Fibroblast of gingiva (primary cell): ENCODE data around the gene UST.

Experiments used
- DNase-seq: peaks from one replicate; pipeline ENCODE4 v3.0.0-alpha.2; 2011; ENCODE audit warnings: low read depth

UST gene

GRCh38 chr6:148746363-148747144, at the start of gene UST:
Gene UST (plus strand): TSS chr6:148747030. CDS start chr6:148747431, 401 bp downstream.
- DNase-seq, result peak; percentile 98

- DNase-seq, result no peak
Observed at GRCh38 chr6:148697895-148698440, 48.9 kb upstream of the UST start.

- DNase-seq, result no peak
Observed at GRCh38 chr6:148698671-148699180, 48.1 kb upstream of the UST start.

GRCh38 chr6:148700047-148700715, 46.6 kb upstream of the UST start:
- peak; percentile 67 for DNase-seq

- DNase-seq, result peak; percentile 58
Observed at GRCh38 chr6:148700741-148701311, 46.0 kb upstream of the UST start.

GRCh38 chr6:148701375-148701774, 45.5 kb upstream of the UST start:
- no peak for DNase-seq

- DNase-seq, result no peak
Observed at GRCh38 chr6:148703900-148704299, 42.9 kb upstream of the UST start.

GRCh38 chr6:148704400-148705246, 42.2 kb upstream of the UST start:
- no peak for DNase-seq

GRCh38 chr6:148708707-148709106, 38.1 kb upstream of the UST start:
- peak; percentile 21 for DNase-seq

- no peak for DNase-seq
Observed at GRCh38 chr6:148709577-148709976, 37.3 kb upstream of the UST start.

- peak; percentile 11 for DNase-seq
Observed at GRCh38 chr6:148711833-148712654, 34.8 kb upstream of the UST start.

GRCh38 chr6:148713033-148713738, 33.6 kb upstream of the UST start:
- DNase-seq, result no peak

GRCh38 chr6:148713921-148714320, 32.9 kb upstream of the UST start:
- DNase-seq, result peak; percentile 49

- DNase-seq, result peak; percentile 82
Observed at GRCh38 chr6:148716811-148717210, 30.0 kb upstream of the UST start.

- no peak for DNase-seq
Observed at GRCh38 chr6:148720406-148720805, 26.4 kb upstream of the UST start.

GRCh38 chr6:148720897-148721296, 25.9 kb upstream of the UST start:
- DNase-seq, result no peak

- peak; percentile 87 for DNase-seq
Observed at GRCh38 chr6:148723484-148723883, 23.3 kb upstream of the UST start.

GRCh38 chr6:148724428-148724827, 22.4 kb upstream of the UST start:
- DNase-seq, result no peak

- DNase-seq, result no peak
Observed at GRCh38 chr6:148727104-148727503, 19.7 kb upstream of the UST start.

GRCh38 chr6:148735989-148736388, 10.8 kb upstream of the UST start:
- DNase-seq, result no peak
